ENCODE data around the gene STPG4. TPM values are rescaled to one million over a fixed set of nuclear protein-coding genes. Genes with fewer than 3 reads are reported as not detected.
"Not testable (repeated sequence)": the region's sequence is repeated elsewhere in the genome, so short reads cannot be mapped to it uniquely, and the experiment has no call there.

Gene STPG4
- polyA plus RNA-seq, 12 donors = 0.14 to 0.35 (median 0.24) TPM; not detected in 8

GRCh38 chr2:47127862-47128543, 27.1 kb downstream of the STPG4 start:
- DNase-seq = no peak

DNA sequence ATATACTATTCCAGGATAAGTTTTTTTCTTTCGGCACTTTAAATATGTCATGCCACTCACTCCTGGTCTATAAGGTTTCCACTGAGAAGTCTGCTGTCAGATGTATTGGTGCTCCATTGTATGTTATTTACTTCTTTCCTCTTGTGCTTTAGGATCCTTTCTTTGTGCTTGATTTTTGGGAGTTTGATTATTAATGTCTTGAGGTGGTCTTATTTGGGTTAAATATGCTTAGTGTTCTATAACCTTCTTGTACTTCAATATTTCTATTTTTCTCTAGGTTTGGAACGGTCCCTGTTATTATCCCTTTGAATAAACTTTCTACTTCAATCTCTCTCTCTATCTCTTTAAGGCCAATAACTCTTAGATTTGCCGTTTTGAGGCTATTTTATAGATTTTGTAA, 28.3 kb downstream of the STPG4 start:
- no peak for DNase-seq

GRCh38 chr2:47124740-47125139, 30.4 kb downstream of the STPG4 start:
- DNase-seq = not testable (repeated sequence)

DNA sequence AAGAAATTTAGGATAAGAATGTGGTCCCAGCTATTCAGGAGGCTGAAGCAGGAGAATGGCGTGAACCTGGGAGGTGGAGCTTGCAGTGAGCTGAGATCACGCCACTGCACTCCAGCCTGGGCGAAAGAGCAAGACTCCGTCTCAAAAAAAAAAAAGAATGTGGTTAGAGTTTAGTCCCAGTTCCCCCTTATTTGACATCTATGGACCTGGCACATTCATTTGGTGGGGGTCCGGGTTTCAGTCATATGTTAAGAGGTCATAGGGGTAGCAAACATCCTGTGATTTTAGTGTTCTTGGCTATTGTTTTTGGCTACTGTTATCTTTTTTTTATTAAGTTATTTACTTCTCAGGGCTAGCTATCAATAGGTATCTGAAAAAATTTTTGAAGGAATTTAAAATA, 34.7 kb downstream of the STPG4 start:
- not testable (repeated sequence) for DNase-seq

GRCh38 chr2:47119001-47119400, 36.1 kb downstream of the STPG4 start:
- no peak for DNase-seq

GRCh38 chr2:47118581-47118980, 36.5 kb downstream of the STPG4 start:
- DNase-seq = no peak

GRCh38 chr2:47112665-47113435, 42.3 kb downstream of the STPG4 start:
- no peak for DNase-seq

- DNase-seq = no peak
Observed at GRCh38 chr2:47109680-47110079, 45.4 kb downstream of the STPG4 start.

DNA sequence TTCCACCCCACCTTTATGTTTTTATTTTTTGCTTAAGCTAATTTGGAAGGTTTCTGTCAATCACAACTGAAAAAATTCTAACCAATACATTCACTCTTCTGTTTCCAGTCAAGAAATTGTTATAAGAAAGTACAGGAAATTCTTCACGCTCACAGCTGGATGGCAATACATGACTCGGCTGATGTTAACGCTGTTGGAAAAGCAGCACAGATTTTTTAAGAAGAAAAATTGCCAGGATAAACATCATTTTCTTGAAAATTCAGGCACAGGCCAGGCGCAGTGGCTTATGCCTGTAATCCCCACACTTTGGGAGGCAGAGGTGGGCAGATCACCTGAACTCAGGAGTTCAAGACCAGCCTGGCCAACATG, 46.1 kb downstream of the STPG4 start:
- DNase-seq = no peak

DNA sequence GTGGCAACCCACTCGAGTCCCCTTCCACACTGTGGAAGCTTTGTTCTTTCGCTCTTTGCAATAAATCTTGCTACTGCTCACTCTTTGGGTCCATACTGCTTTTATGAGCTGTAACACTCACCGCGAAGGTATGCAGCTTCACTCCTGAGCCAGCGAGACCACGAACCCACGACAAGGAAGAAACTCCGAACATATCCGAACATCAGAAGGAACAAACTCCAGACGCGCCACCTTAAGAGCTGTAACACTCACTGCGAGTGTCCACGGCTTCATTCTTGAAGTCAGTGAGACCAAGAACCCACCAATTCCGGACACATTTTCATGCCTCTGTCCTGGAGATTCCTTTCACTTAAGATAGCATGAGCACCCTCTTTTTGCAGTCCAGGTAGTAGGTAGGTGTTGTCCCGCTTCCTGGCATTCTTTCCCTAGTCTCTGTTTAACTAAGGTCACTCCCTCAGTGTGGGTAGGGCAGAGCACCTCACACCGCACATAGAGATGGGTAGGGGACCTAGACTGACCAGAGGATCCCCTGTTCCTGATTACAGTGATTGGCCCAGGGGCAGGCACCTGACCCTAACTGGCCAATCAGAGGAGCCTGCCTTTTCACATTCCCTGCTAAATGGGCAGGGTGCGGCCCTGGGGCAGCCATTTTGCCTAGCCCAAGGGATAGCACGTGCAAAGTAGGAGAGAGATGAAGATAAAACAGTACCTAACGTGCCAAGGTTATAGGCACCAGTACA, 46.7 kb downstream of the STPG4 start:
- not testable (repeated sequence) for DNase-seq

DNA sequence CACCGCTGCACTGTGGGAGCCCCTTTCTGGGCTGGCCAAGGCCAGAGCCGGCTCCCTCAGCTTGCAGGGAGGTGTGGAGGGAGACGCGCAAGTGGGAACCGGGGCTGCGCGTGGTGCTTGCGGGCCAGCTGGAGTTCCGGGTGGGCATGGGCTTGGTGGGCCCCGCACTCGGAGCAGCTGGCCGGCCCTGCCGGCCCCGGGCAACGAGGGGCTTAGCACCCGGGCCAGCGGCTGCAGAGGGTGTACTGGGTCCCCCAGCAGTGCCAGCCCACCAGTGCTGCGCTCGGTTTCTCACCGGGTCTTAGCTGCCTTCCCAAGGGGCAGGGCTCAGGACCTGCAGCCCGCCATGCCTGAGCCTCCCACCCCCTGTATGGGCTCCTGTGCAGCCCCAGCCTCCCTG, 47.9 kb downstream of the STPG4 start:
- not testable (repeated sequence) for DNase-seq

DNA sequence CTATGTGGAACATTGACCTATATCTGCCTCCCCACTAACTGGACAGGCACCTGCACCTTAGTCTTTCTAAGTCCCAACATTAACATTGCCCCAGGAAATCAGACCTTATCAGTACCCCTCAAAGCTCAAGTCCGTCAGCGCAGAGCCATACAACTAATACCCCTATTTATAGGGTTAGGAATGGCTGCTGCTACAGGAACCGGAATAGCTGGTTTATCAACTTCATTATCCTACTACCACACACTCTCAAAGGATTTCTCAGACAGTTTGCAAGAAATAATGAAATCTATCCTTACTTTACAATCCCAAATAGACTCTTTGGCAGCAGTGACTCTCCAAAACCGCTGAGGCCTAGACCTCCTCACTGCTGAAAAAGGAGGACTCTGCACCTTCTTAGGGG, 48.9 kb downstream of the STPG4 start:
- DNase-seq = not testable (repeated sequence)

DNA sequence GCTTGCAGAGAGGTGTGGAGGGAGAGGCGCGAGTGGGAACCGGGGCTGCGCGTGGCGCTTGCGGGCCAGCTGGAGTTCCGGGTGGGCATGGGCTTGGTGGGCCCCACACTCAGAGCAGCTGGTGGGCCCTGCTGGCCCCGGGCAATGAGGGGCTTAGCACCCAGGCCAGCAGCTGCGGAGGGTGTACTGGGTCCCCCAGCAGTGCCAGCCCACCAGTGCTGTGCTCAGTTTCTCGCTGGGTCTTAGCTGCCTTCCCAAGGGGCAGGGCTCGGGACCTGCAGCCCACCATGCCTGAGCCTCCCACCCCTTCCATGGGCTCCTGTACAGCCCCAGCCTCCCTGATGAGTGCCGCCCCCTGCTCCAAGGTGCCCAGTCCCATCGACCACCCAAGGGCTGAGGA, 55.4 kb downstream of the STPG4 start:
- not testable (repeated sequence) for DNase-seq

- DNase-seq = no peak
Observed at GRCh38 chr2:47098953-47099352, 56.2 kb downstream of the STPG4 start.

GRCh38 chr2:47097563-47097962, 57.5 kb downstream of the STPG4 start:
- no peak for DNase-seq

GRCh38 chr2:47096451-47096850, 58.7 kb downstream of the STPG4 start:
- no peak for DNase-seq

- DNase-seq = no peak
Observed at GRCh38 chr2:47095349-47096020, 59.6 kb downstream of the STPG4 start.

GRCh38 chr2:47094511-47095142, 60.5 kb downstream of the STPG4 start:
- DNase-seq = no peak

- no peak for DNase-seq
Observed at GRCh38 chr2:47093626-47094025, 61.5 kb downstream of the STPG4 start.

DNA sequence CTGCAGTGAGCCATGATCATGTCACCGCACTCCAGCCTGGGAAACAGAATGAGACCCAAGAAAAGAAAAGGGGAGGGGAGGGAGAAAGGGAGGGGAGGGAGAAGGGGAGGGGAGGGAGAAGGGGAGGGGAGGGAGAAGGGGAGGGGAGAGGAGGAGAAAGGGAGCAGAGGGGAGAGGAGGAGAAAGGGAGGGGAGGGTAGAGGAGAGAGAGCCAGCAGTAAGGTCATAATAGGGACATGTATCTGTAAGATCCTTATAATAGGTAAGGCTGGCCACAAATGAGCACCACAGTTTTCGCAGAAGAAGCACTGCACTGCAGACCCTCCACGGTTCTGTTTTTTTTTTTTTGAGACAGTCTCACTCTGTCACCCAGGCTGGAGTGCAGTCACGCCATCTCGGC, 62.6 kb downstream of the STPG4 start:
- no peak for DNase-seq

DNA sequence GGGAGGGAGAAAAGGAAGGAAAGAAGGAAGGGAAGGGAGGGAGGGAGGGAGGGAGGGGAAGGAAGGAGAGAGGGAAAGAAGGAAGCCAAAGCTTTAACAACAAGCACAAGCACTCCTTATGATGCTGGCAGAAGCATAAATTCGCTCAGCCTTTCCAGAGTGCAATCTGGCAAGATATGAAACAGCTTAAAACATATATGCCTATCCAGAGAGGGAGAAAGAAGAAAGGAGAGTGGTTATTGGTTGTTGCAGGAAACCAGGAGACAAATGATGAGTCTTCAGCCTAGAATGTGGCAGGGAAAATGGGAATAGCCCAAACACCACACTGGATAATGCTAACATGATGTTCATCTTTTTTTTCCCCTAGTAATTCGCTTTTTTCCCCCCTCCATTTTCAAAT, 64.0 kb downstream of the STPG4 start:
- DNase-seq = no peak

DNA sequence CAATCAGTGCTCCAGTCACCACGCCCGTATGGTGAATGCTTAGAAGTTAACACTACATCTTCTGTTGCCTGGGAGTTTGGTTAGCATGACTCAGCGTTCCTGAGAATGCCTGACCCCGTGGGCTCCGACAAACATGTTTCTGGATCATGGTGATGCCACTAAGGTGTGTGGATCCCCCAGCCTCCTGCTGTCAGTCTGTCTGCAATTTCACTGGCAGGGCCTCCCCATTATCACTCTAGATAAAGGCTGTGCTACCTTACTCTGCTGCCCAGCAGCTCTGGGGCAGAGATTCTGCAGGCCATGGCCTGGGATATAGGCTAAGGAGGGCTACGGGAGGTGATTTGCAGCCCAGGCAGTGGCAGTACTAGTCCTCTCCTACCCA, 66.0 kb downstream of the STPG4 start:
- DNase-seq = no peak
